IMR-90 (cell line): ENCODE measurements around the gene KAZN. TPM values are rescaled to one million over a fixed set of nuclear protein-coding genes. Genes with fewer than 3 reads are reported as not detected.
A peak's percentile ranks its signal among the peaks of the same experiment; 100 is the strongest.

Experiments
- ATAC-seq: fragments of 200-7000 bp; cut with Tn5 transposase; 2 replicates; pipeline ENCODE4 v1.9.1; 2020; ENCODE audit warnings: low read depth, mild to moderate bottlenecking, moderate library complexity
- BruUV-seq: library from RNA; stranded (reverse); fragments of 400-500 nt; replicated peaks from 2 replicates; lab custom pipeline; 2021; lab: Mats Ljungman, UMichigan
- CTCF ChIA-PET: fragments of 300-600 bp; formaldehyde crosslinking; extraction: SDS; loops from one replicate; lab custom pipeline; 2021; ENCODE audit warnings: antibody characterized with exemption; lab: Yijun Ruan, JAX
- POLR2A ChIA-PET: fragments of 300-600 bp; sonication (Branson Sonifier 250); formaldehyde crosslinking; loops from one replicate; lab custom pipeline; 2022; ENCODE audit warnings: antibody characterized with exemption; ENCODE audit not compliant: unreplicated experiment; lab: Charles Lee
- DNase-seq: peaks from one replicate; pipeline ENCODE4 v3.0.0; 2013
- H2AFZ ChIP-seq: replicated peaks from 2 replicates; pipeline ENCODE3; 2013; ENCODE audit warnings: low read length, mild to moderate bottlenecking; ENCODE audit not compliant: poor library complexity
- H2AK5ac ChIP-seq: 2 replicates; pipeline ENCODE4 v1.6.1; 2013; ENCODE audit warnings: low read depth, low read length, inconsistent platforms
- H2AK9ac ChIP-seq: replicated peaks from 2 replicates; pipeline ENCODE3; 2013; ENCODE audit warnings: mild to moderate bottlenecking, low read depth, low read length, moderate library complexity; ENCODE audit not compliant: poor library complexity
- H2BK120ac ChIP-seq: 2 replicates; pipeline ENCODE4 v1.6.1; 2013; ENCODE audit warnings: low read depth, low read length, inconsistent platforms
- H2BK15ac ChIP-seq: 3 replicates; pipeline ENCODE4 v1.6.1; 2013; ENCODE audit warnings: low read depth, low read length, inconsistent platforms
- H2BK20ac ChIP-seq: 2 replicates; pipeline ENCODE4 v1.6.1; 2013; ENCODE audit warnings: low read depth, mild to moderate bottlenecking, inconsistent platforms, low read length, moderate library complexity
- H2BK5ac ChIP-seq: 2 replicates; pipeline ENCODE4 v1.6.1; 2013; ENCODE audit warnings: mild to moderate bottlenecking, low read depth, low read length, inconsistent platforms; ENCODE audit not compliant: poor library complexity, severe bottlenecking
- H3K14ac ChIP-seq: replicated peaks from 2 replicates; pipeline ENCODE4 v1.6.1; 2013; ENCODE audit warnings: low read depth, low read length, inconsistent platforms
- H3K18ac ChIP-seq: 2 replicates; pipeline ENCODE4 v1.6.1; 2013; ENCODE audit warnings: low read depth, low read length, control low read depth
- H3K23ac ChIP-seq: 2 replicates; pipeline ENCODE4 v1.6.1; 2013; ENCODE audit warnings: low read depth, low read length, inconsistent platforms
- H3K27ac ChIP-seq: 2 replicates; pipeline ENCODE4 v1.5.1; 2013; ENCODE audit warnings: mild to moderate bottlenecking, control low read depth, low read length; ENCODE audit not compliant: insufficient read depth
- H3K27me3 ChIP-seq: 2 replicates; pipeline ENCODE4 v1.6.1; 2013; ENCODE audit warnings: low read length; ENCODE audit not compliant: control insufficient read depth, insufficient read depth
- H3K36me3 ChIP-seq: 2 replicates; pipeline ENCODE4 v1.6.1; 2013; ENCODE audit warnings: low read length, mixed read lengths; ENCODE audit not compliant: control insufficient read depth, insufficient read depth
- H3K4ac ChIP-seq: 2 replicates; pipeline ENCODE4 v1.6.1; 2013; ENCODE audit warnings: low read depth, low read length, inconsistent platforms
- H3K4me1 ChIP-seq: 2 replicates; pipeline ENCODE4 v1.6.1; 2013; ENCODE audit warnings: low read length, mixed read lengths; ENCODE audit not compliant: control insufficient read depth, insufficient read depth
- H3K4me2 ChIP-seq: 2 replicates; pipeline ENCODE4 v1.6.1; 2013; ENCODE audit warnings: low read depth, mild to moderate bottlenecking, control low read depth, low read length, moderate library complexity
- H3K4me3 ChIP-seq: 2 replicates; pipeline ENCODE4 v1.5.1; 2013; ENCODE audit warnings: low read depth, mild to moderate bottlenecking, control low read depth, low read length, moderate library complexity; ENCODE audit not compliant: insufficient read depth
- H3K56ac ChIP-seq: 2 replicates; pipeline ENCODE4 v1.6.1; 2013; ENCODE audit warnings: low read length, inconsistent platforms; ENCODE audit not compliant: insufficient read depth; ENCODE audit errors: extremely low read depth
- H3K79me1 ChIP-seq, 2 experiments: 2 replicates each; pipeline ENCODE4 v1.6.1; 2013; ENCODE audit warnings: low read length in 2 of 2, inconsistent platforms in 1 of 2, low read depth in 1 of 2
- H3K9ac ChIP-seq: 2 replicates; pipeline ENCODE4 v1.6.1; 2013; ENCODE audit warnings: low read depth, low read length, control low read depth
- H3K9me1 ChIP-seq: 2 replicates; pipeline ENCODE4 v1.6.1; 2013; ENCODE audit warnings: low read length, inconsistent platforms; ENCODE audit not compliant: insufficient read depth
- H3K9me3 ChIP-seq: 2 replicates; pipeline ENCODE4 v1.6.1; 2013; ENCODE audit warnings: low read length; ENCODE audit not compliant: control insufficient read depth, insufficient read depth
- H4K20me1 ChIP-seq: 2 replicates; pipeline ENCODE4 v1.6.1; 2013; ENCODE audit warnings: low read length, inconsistent platforms; ENCODE audit not compliant: insufficient read depth
- H4K5ac ChIP-seq: 2 replicates; pipeline ENCODE4 v1.6.1; 2013; ENCODE audit warnings: mild to moderate bottlenecking, low read depth, low read length, control low read depth
- H4K8ac ChIP-seq, 2 experiments: 2 replicates each; pipeline ENCODE4 v1.6.1; 2013; ENCODE audit warnings: low read depth in 2 of 2, low read length in 2 of 2, control low read depth in 1 of 2, inconsistent platforms in 1 of 2
- H4K91ac ChIP-seq: 2 replicates; pipeline ENCODE4 v1.6.1; 2013; ENCODE audit warnings: low read depth, low read length, inconsistent platforms; ENCODE audit not compliant: insufficient read depth
- BHLHE40 ChIP-seq: fragments of 150-350 bp; IDR thresholded peaks from 2 replicates; pipeline ENCODE4 v1.6.1; 2016; ENCODE audit warnings: mild to moderate bottlenecking, low read depth, low read length
- CEBPB ChIP-seq: IDR thresholded peaks from 2 replicates; pipeline ENCODE4 v1.6.1; 2012; ENCODE audit warnings: low read depth, low read length, improper control_type of control experiment
- CHD1 ChIP-seq: IDR thresholded peaks from 2 replicates; pipeline ENCODE4 v1.6.1; 2012; ENCODE audit warnings: low read depth, low read length, improper control_type of control experiment
- FOS ChIP-seq: fragments of 150-350 bp; IDR thresholded peaks from 2 replicates; pipeline ENCODE4 v1.6.1; 2016; ENCODE audit warnings: low read depth, low read length
- MAFK ChIP-seq: IDR thresholded peaks from 2 replicates; pipeline ENCODE4 v1.6.1; 2012; ENCODE audit warnings: low read depth, low read length, improper control_type of control experiment
- MAZ ChIP-seq: IDR thresholded peaks from 2 replicates; pipeline ENCODE4 v1.6.1; 2012; ENCODE audit warnings: low read depth, mild to moderate bottlenecking, low read length, improper control_type of control experiment, moderate library complexity, borderline replicate concordance
- MXI1 ChIP-seq: IDR thresholded peaks from 2 replicates; pipeline ENCODE4 v1.6.1; 2012; ENCODE audit warnings: low read depth, mild to moderate bottlenecking, low read length, moderate library complexity, borderline replicate concordance
- NFE2L2 ChIP-seq: fragments of 150-350 bp; IDR thresholded peaks from 2 replicates; pipeline ENCODE4 v1.6.1; 2016; ENCODE audit warnings: low read depth, mild to moderate bottlenecking, low read length
- POLR2A ChIP-seq: IDR thresholded peaks from 2 replicates; pipeline ENCODE4 v1.6.1; 2012; ENCODE audit warnings: mild to moderate bottlenecking, low read depth, low read length
- RAD21 ChIP-seq: IDR thresholded peaks from 2 replicates; pipeline ENCODE4 v1.6.1; 2012; ENCODE audit warnings: low read length, improper control_type of control experiment
- RCOR1 ChIP-seq: IDR thresholded peaks from 2 replicates; pipeline ENCODE4 v1.6.1; 2012; ENCODE audit warnings: mild to moderate bottlenecking, low read length, improper control_type of control experiment; ENCODE audit not compliant: insufficient replicate concordance
- RFX5 ChIP-seq: IDR thresholded peaks from 2 replicates; pipeline ENCODE4 v1.8.0; 2012; ENCODE audit warnings: low read depth, mild to moderate bottlenecking, low read length, moderate library complexity
- SMC3 ChIP-seq: fragments of 150-350 bp; IDR thresholded peaks from 2 replicates; pipeline ENCODE4 v1.6.1; 2016; ENCODE audit warnings: low read depth, mild to moderate bottlenecking, antibody characterized with exemption, low read length, moderate library complexity
- WGBS, 2 experiments: methylation state at CpG; one replicate each; pipeline versions ENCODE4 v1.1.5 to v1.1.7; 2013; ENCODE audit warnings: missing lambda C conversion rate in 2 of 2; ENCODE audit not compliant: insufficient read length in 1 of 2; ENCODE audit errors: extremely low coverage in 2 of 2; 5-methylcytosine and 5-hydroxymethylcytosine counted together
- dilution Hi-C: fragments of 300-500 bp; cut with HindIII; formaldehyde crosslinking; loops from one replicate; pipeline ENCODE4 v1.14.3; 2018; ENCODE audit warnings: low sequenced_read_pairs; ENCODE audit not compliant: unreplicated experiment
- in situ Hi-C: fragments of 300-500 bp; cut with MboI; formaldehyde crosslinking; loops from 3 replicates; pipeline ENCODE4 v1.14.3; 2019; ENCODE audit warnings: low sequenced_read_pairs, inconsistent platforms, mixed read lengths
- intact Hi-C: fragments of 100-400 bp; cut with micrococcal nuclease; formaldehyde crosslinking; loops from 2 replicates; pipeline ENCODE4 v1.10.0; 2022
- polyA plus RNA-seq, 3 experiments: library from polyadenylated mRNA; depleted of rRNA; stranded (reverse); fragments of >200 nt; gene quantifications; 2 replicates each; pipeline ENCODE4 v1.2.3, GENCODE V29; 2012; ENCODE audit warnings: low replicate concordance in 1 of 3
- total RNA-seq: library from RNA; depleted of rRNA; stranded (reverse); fragments of >200 nt; gene quantifications from 2 replicates; pipeline ENCODE4 v1.2.3, GENCODE V29; 2012
- TF ChIP-seq, protein P1 (sequence below): fragments of 150-350 bp; IDR thresholded peaks from 2 replicates; pipeline ENCODE4 v1.6.1; 2016; ENCODE audit warnings: low read depth, mild to moderate bottlenecking, low read length, moderate library complexity, borderline replicate concordance
- TF ChIP-seq, protein P2 (sequence below): conservative IDR thresholded peaks from 2 replicates; pipeline ENCODE4 v1.5.1; 2012; ENCODE audit warnings: mild to moderate bottlenecking, low read depth, low read length, improper control_type of control experiment
- TF ChIP-seq, protein P3 (sequence below): fragments of 150-350 bp; IDR thresholded peaks from 2 replicates; pipeline ENCODE4 v1.6.1; 2017; ENCODE audit warnings: mild to moderate bottlenecking, antibody characterized with exemption, low read length, low read depth

The KAZN gene
- total and polyA plus RNA-seq, 2 of the 4 experiments (the other 2 are of a cell fraction), result 5.2 to 10.5 TPM

DNA sequence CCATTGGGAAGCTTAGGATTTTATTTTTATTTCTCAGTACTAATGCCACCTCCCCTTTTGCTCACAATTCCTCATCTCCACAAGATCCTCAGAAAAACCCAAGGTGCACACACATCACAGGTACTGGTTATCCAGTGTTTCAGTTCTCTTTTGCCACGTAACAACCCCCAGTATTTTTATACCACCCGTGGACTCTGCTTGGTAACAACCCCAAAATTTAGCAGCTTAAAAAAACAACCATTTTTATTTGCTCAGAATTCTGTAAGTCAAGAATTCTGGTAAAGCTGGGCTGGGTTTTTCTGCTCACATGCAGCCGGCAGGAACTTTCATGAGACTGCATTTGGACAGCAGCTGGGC lies 180.0 kb downstream of the KAZN start:
- intact Hi-C loops, result loop anchor here (2.0 kb wide), 1 partner anchor 322 kb away; no protein-coding TSS in a partner anchor
- CTCF ChIA-PET, result interaction anchor here (1.2 kb wide), 1 partner anchor 8 kb away, joined by 3 read pairs; no protein-coding TSS in a partner anchor

More for the DNA sequence above, 180.0 kb downstream of the KAZN start:
- POLR2A ChIA-PET, result interaction anchor here (0.7 kb wide), 1 partner anchor 14 kb away, joined by 4 read pairs; no protein-coding TSS in a partner anchor
- Histone ChIP-seq H3K23ac (no peak overlapping the region), H3K9me1 (no peaks in the 10 kb centered on the region), H2BK20ac (no peak overlapping the region), H2AFZ (peak overlapping the region; percentile 56), H3K27me3 (no peaks in the 10 kb centered on the region), H4K5ac (no peak overlapping the region), H2AK9ac (no peak overlapping the region), H3K14ac (no peak overlapping the region), H3K9me3 (0 out of 2 replicates have a peak, but pooled peaks cover 1% of the 10 kb centered on the region), H3K36me3 (no peaks in the 10 kb centered on the region), H2BK120ac (no peak overlapping the region), H3K79me1 (no peaks in the 10 kb centered on the region), H2BK5ac (no peak overlapping the region), H3K4me2 (no peak overlapping the region), H4K20me1 (no peaks in the 10 kb centered on the region), H3K18ac (no peak overlapping the region), H2AK5ac (no peak overlapping the region), H3K27ac (no peak overlapping the region), H4K8ac (no peak overlapping the region), H3K56ac (no peak overlapping the region), H3K4ac (no peak overlapping the region), H3K4me1 (no peaks in the 10 kb centered on the region), H2BK15ac (no peak overlapping the region), H3K4me3 (no peak overlapping the region), H3K9ac (no peak overlapping the region), H4K91ac (no peak overlapping the region)
- TF ChIP-seq, protein P1, sequence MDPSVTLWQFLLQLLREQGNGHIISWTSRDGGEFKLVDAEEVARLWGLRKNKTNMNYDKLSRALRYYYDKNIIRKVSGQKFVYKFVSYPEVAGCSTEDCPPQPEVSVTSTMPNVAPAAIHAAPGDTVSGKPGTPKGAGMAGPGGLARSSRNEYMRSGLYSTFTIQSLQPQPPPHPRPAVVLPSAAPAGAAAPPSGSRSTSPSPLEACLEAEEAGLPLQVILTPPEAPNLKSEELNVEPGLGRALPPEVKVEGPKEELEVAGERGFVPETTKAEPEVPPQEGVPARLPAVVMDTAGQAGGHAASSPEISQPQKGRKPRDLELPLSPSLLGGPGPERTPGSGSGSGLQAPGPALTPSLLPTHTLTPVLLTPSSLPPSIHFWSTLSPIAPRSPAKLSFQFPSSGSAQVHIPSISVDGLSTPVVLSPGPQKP, result no peak
- no peak for TF ChIP-seq NFE2L2
- TF ChIP-seq POLR2A, result no peak
- TF ChIP-seq SMC3, result no peak
- TF ChIP-seq, protein P2, sequence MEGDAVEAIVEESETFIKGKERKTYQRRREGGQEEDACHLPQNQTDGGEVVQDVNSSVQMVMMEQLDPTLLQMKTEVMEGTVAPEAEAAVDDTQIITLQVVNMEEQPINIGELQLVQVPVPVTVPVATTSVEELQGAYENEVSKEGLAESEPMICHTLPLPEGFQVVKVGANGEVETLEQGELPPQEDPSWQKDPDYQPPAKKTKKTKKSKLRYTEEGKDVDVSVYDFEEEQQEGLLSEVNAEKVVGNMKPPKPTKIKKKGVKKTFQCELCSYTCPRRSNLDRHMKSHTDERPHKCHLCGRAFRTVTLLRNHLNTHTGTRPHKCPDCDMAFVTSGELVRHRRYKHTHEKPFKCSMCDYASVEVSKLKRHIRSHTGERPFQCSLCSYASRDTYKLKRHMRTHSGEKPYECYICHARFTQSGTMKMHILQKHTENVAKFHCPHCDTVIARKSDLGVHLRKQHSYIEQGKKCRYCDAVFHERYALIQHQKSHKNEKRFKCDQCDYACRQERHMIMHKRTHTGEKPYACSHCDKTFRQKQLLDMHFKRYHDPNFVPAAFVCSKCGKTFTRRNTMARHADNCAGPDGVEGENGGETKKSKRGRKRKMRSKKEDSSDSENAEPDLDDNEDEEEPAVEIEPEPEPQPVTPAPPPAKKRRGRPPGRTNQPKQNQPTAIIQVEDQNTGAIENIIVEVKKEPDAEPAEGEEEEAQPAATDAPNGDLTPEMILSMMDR, result no peak
- no peak for TF ChIP-seq MAZ
- no peak for TF ChIP-seq RCOR1
- no peak for TF ChIP-seq RFX5
- TF ChIP-seq CHD1, result no peak
- TF ChIP-seq CEBPB, result no peak
- no peak for TF ChIP-seq MXI1
- TF ChIP-seq FOS, result no peak
- TF ChIP-seq RAD21, result no peak
- no peak for TF ChIP-seq MAFK
- no peak for TF ChIP-seq BHLHE40
- TF ChIP-seq, protein P3, sequence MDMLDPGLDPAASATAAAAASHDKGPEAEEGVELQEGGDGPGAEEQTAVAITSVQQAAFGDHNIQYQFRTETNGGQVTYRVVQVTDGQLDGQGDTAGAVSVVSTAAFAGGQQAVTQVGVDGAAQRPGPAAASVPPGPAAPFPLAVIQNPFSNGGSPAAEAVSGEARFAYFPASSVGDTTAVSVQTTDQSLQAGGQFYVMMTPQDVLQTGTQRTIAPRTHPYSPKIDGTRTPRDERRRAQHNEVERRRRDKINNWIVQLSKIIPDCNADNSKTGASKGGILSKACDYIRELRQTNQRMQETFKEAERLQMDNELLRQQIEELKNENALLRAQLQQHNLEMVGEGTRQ, result no peak
- in situ Hi-C loops, result loop anchor here (5.0 kb wide), 1 partner anchor 269 kb away; no protein-coding TSS in a partner anchor
- DNase-seq (no peak), ATAC-seq (no peak)
- WGBS, 2 experiments, result no CpG with 5 or more reads among the region's 3 CpGs
- BruUV-seq, result no TSS peak
- dilution Hi-C loops, result no loop called here
